Left renal pelvis (tissue), 4 donors: Measurements from ENCODE around the gene DYNLL2. TPM values are rescaled to one million over a fixed set of nuclear protein-coding genes. Genes with fewer than 3 reads are reported as not detected.

ENCODE experiments used
- polyA plus RNA-seq, 4 donors: library from polyadenylated mRNA; unstranded; fragments of 120-200 nt; gene quantifications; one replicate each; pipeline ENCODE4 v1.2.1, GENCODE V29; 2013; ENCODE audit not compliant: insufficient read length in 4 of 4

The DYNLL2 gene
- polyA plus RNA-seq, 4 donors: 58.6 to 85.3 (median 76.1) TPM

Other genes starting within 250 kb of the DYNLL2 start
- gene MRPS23, start 233.4 kb upstream of the DYNLL2 start, polyA plus RNA-seq: 10 to 100 TPM; 45.8 to 62.8 (median 60.7) TPM
- gene CUEDC1, start 128.0 kb upstream of the DYNLL2 start, polyA plus RNA-seq: 10 to 100 TPM; 44.5 to 74.3 (median 50.4) TPM
- 100 to 1,000 TPM in 3 of 4 donors, 10 to 100 TPM in 1; 98.0 to 120 (median 106) TPM for gene VEZF1, start 95.2 kb upstream of the DYNLL2 start, polyA plus RNA-seq
- 100 to 1,000 TPM; 252 to 383 (median 352) TPM for gene SRSF1, start 76.2 kb upstream of the DYNLL2 start, polyA plus RNA-seq
- gene OR4D1, start 65.0 kb downstream of the DYNLL2 start, polyA plus RNA-seq: under 1 TPM in 1 of 4 donors, not detected in 3; 0.04 TPM
- not detected for gene OR4D2, start 83.6 kb downstream of the DYNLL2 start, polyA plus RNA-seq
- 1 to 10 TPM in 1 of 4 donors, under 1 TPM in 3; 0.37 to 1.8 (median 0.59) TPM for gene EPX, start 109.3 kb downstream of the DYNLL2 start, polyA plus RNA-seq
- gene MKS1, start 135.8 kb downstream of the DYNLL2 start, polyA plus RNA-seq: 10 to 100 TPM; 27.7 to 56.0 (median 43.1) TPM
- gene LPO, start 155.2 kb downstream of the DYNLL2 start, polyA plus RNA-seq: under 1 TPM in 3 of 4 donors, not detected in 1; 0.06 to 0.29 (median 0.26) TPM
- 1 to 10 TPM; 1.6 to 7.6 (median 4.0) TPM for gene MPO, start 197.5 kb downstream of the DYNLL2 start, polyA plus RNA-seq
- 10 to 100 TPM; 26.9 to 76.5 (median 43.0) TPM for gene TSPOAP1, start 245.4 kb downstream of the DYNLL2 start, polyA plus RNA-seq